DMS 273 treated with DMSO at 0.1 percent for 48 hours (cell line): ENCODE measurements around the gene SUSD3.
A peak's percentile ranks its signal among the peaks of the same experiment; 100 is the strongest.

Source experiments
- DNase-seq: peaks from one replicate; lab custom pipeline; 2025; lab: John Stamatoyannopoulos, UW

The SUSD3 gene

GRCh38 chr9:93052791-93053540 lies 5.5 kb upstream of the SUSD3 start:
- DNase-seq = no peak

GRCh38 chr9:93053781-93054331 lies 4.6 kb upstream of the SUSD3 start:
- no peak for DNase-seq

- DNase-seq = no peak
Measured at GRCh38 chr9:93054758-93055704, 3.5 kb upstream of the SUSD3 start.

GRCh38 chr9:93057042-93057702 lies 1.3 kb upstream of the SUSD3 start:
- no peak for DNase-seq

- DNase-seq = no peak
Measured at GRCh38 chr9:93057703-93058354, 672 bp upstream of the SUSD3 start.

GRCh38 chr9:93059011-93059714 lies 662 bp downstream of the SUSD3 start:
- no peak for DNase-seq

- no peak for DNase-seq
Measured at GRCh38 chr9:93059715-93060578, 1.4 kb downstream of the SUSD3 start.

GRCh38 chr9:93060746-93061259 lies 2.3 kb downstream of the SUSD3 start:
- DNase-seq = no peak

GRCh38 chr9:93061260-93061751 lies 2.8 kb downstream of the SUSD3 start:
- no peak for DNase-seq

- DNase-seq = no peak
Measured at GRCh38 chr9:93061791-93062763, 3.6 kb downstream of the SUSD3 start.

- no peak for DNase-seq
Measured at GRCh38 chr9:93064392-93065134, 6.1 kb downstream of the SUSD3 start.

- no peak for DNase-seq
Measured at GRCh38 chr9:93065135-93065720, 6.7 kb downstream of the SUSD3 start.

GRCh38 chr9:93066978-93067603 lies 8.6 kb downstream of the SUSD3 start:
- no peak for DNase-seq

- DNase-seq = no peak
Measured at GRCh38 chr9:93068956-93069355, 10.5 kb downstream of the SUSD3 start.

GRCh38 chr9:93071464-93071863 lies 13.0 kb downstream of the SUSD3 start:
- peak; percentile 19 for DNase-seq

- peak; percentile 38 for DNase-seq
Measured at GRCh38 chr9:93072383-93072795, 13.9 kb downstream of the SUSD3 start.
